ENCODE data around the gene CCDC138.

DNA sequence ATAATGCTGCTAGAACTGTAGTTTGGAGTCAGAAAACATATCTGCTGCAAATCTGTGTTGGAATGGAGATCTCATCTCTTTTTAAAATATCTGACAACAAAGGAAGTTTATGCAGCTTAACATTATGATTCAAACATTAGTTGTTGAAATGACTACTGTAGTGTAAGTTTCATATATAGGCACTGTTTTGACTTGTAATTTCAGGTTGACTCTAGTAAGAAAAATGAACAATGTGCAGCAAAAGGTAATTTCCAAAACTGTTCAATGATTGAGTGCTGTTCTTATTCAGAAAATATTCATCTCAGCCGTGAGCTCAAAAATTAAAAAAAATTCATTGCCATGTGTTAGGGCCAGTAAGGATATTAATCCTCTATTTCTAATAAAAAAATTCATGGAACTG is 48.5 kb downstream of the CCDC138 start:
- TF ChIP-seq TCF7L2 (IDR thresholded peaks at IDR 0.05; ENCODE audit: low read depth, low read length) (no peak), REST (IDR thresholded peaks at IDR 0.05; ENCODE audit: insufficient read depth in 1 of 2, low read depth in 2 of 2, low read length in 1 of 2) (no peak)
- TF ChIP-seq, protein P1, sequence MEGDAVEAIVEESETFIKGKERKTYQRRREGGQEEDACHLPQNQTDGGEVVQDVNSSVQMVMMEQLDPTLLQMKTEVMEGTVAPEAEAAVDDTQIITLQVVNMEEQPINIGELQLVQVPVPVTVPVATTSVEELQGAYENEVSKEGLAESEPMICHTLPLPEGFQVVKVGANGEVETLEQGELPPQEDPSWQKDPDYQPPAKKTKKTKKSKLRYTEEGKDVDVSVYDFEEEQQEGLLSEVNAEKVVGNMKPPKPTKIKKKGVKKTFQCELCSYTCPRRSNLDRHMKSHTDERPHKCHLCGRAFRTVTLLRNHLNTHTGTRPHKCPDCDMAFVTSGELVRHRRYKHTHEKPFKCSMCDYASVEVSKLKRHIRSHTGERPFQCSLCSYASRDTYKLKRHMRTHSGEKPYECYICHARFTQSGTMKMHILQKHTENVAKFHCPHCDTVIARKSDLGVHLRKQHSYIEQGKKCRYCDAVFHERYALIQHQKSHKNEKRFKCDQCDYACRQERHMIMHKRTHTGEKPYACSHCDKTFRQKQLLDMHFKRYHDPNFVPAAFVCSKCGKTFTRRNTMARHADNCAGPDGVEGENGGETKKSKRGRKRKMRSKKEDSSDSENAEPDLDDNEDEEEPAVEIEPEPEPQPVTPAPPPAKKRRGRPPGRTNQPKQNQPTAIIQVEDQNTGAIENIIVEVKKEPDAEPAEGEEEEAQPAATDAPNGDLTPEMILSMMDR (IDR thresholded peaks at IDR 0.05) = no peak
